ENCODE results near the gene MAD1L1. TPM values are rescaled to one million over a fixed set of nuclear protein-coding genes. Genes with fewer than 3 reads are reported as not detected.
A peak's percentile ranks its signal among the peaks of the same experiment; 100 is the strongest.

The MAD1L1 gene
- total and polyA plus RNA-seq, 11 donors = 11.1 to 29.7 (median 20.9) TPM

- ATAC-seq = peak; percentile 50 to 81 (median 68)
- 58 to 79% (median 65%) methylated on average over 21 of the region's 21 CpGs for WGBS, 4 donors
- peak; percentile 53 to 90 (median 56) for DNase-seq
- Histone ChIP-seq H3K9me3 (no peaks in the 10 kb centered on the region), H3K27ac (peak overlapping the region in 4 of 12 donors; percentile 5 to 94 (median 77)), H3K36me3 (peaks cover 0 to 9% (median 0%) of the 10 kb centered on the region in 9 donors), H3K4me3 (peak overlapping the region in 5 of 12 donors; percentile 27 to 63 (median 31)), H3K4me1 (peaks cover 0 to 57% (median 13%) of the 10 kb centered on the region in 12 donors), H3K27me3 (no peaks in the 10 kb centered on the region)
- TF ChIP-seq CTCF (IDR thresholded peaks at IDR 0.05) (no peak), POLR2A (IDR thresholded peaks at IDR 0.05) (no peak)
- intact Hi-C loops (cut with DNase I) = no loop called here
These were observed 292.4 kb downstream of the MAD1L1 start for GRCh38 chr7:1940402-1940786.

- peak overlapping the region in 3 of 12 donors; percentile 69 to 94 (median 85) for H3K27ac ChIP-seq
- DNase-seq = peak in 3 of 5 donors; percentile 27 to 71 (median 27)
- intact Hi-C loops (cut with DNase I) = no loop called here
- H3K36me3 ChIP-seq = peaks cover 0 to 9% (median 0%) of the 10 kb centered on the region in 9 donors
- ATAC-seq = peak in 3 of 4 donors; percentile 8 to 31 (median 16)
- H3K4me1 ChIP-seq = peaks cover 0 to 57% (median 13%) of the 10 kb centered on the region in 12 donors
- H3K27me3 ChIP-seq = no peaks in the 10 kb centered on the region
- peak overlapping the region in 6 of 12 donors; percentile 18 to 63 (median 30) for H3K4me3 ChIP-seq
- H3K9me3 ChIP-seq = no peaks in the 10 kb centered on the region
- no peak for TF ChIP-seq CTCF (IDR thresholded peaks at IDR 0.05)
- no peak for TF ChIP-seq POLR2A (IDR thresholded peaks at IDR 0.05)
- WGBS, 4 donors = 61 to 67% (median 62%) methylated on average over 10 to 28 of the region's 28 CpGs
These were observed 293.0 kb downstream of the MAD1L1 start for GRCh38 chr7:1939434-1940401.

- intact Hi-C loops (cut with DNase I) = no loop called here
- Histone ChIP-seq H3K9me3 (no peaks in the 10 kb centered on the region), H3K4me1 (peaks cover 0 to 50% (median 13%) of the 10 kb centered on the region in 12 donors), H3K36me3 (peaks cover 0 to 9% (median 0%) of the 10 kb centered on the region in 9 donors), H3K27me3 (no peaks in the 10 kb centered on the region), H3K4me3 (peak overlapping the region in 3 of 12 donors; percentile 27 to 63 (median 31)), H3K27ac (peak overlapping the region in 2 of 12 donors; percentile 85 to 94)
- TF ChIP-seq POLR2A (IDR thresholded peaks at IDR 0.05) (no peak), CTCF (IDR thresholded peaks at IDR 0.05) (no peak)
- 72 to 91% (median 87%) methylated on average over 19 to 39 of the region's 39 CpGs for WGBS, 4 donors
- DNase-seq = peak in 3 of 5 donors; percentile 27 to 63 (median 28)
- peak in 2 of 4 donors; percentile 13 to 15 for ATAC-seq
These were observed 293.8 kb downstream of the MAD1L1 start for GRCh38 chr7:1938788-1939433.

GRCh38 chr7:1937252-1937605 lies 295.5 kb downstream of the MAD1L1 start:
- TF ChIP-seq CTCF (IDR thresholded peaks at IDR 0.05) = no peak
- TF ChIP-seq POLR2A (IDR thresholded peaks at IDR 0.05) = no peak
- 93 to 98% (median 97%) methylated on average over 6 to 11 of the region's 11 CpGs for WGBS, 4 donors
- intact Hi-C loops (cut with DNase I) = no loop called here
- Histone ChIP-seq H3K4me3 (no peak overlapping the region), H3K27ac (no peak overlapping the region), H3K27me3 (no peaks in the 10 kb centered on the region), H3K9me3 (no peaks in the 10 kb centered on the region), H3K4me1 (peaks cover 0 to 36% (median 11%) of the 10 kb centered on the region in 12 donors), H3K36me3 (peaks cover 0 to 19% (median 0%) of the 10 kb centered on the region in 9 donors)
- ATAC-seq = no peak
- peak in 2 of 5 donors; percentile 25 to 55 for DNase-seq
